SK-N-SH (cell line): ENCODE data around the gene UBE2E2. TPM values are rescaled to one million over a fixed set of nuclear protein-coding genes. Genes with fewer than 3 reads are reported as not detected.

Source experiments
- CTCF ChIA-PET: fragments of 300-600, 350-600 bp; formaldehyde crosslinking; extraction: SDS; loops from one replicate; lab custom pipeline; 2021; lab: Yijun Ruan, JAX
- POLR2A ChIA-PET: fragments of 350-600 bp; sonication (Branson Sonifier 250); formaldehyde crosslinking; extraction: SDS; loops from one replicate; lab custom pipeline; 2020; ENCODE audit warnings: antibody characterized with exemption, inconsistent platforms; lab: Yijun Ruan, JAX
- DNase-seq: peaks from one replicate; pipeline ENCODE4 v3.0.0; 2012
- H2AFZ ChIP-seq: fragments of 200-600 bp; sonication (generic); 2 replicates; pipeline ENCODE4 v1.8.1; 2016; ENCODE audit warnings: antibody characterized with exemption, mild to moderate bottlenecking, low read depth
- H3F3A ChIP-seq: fragments of 200-600 bp; sonication (generic); replicated peaks from 2 replicates; pipeline ENCODE3; 2016; ENCODE audit warnings: antibody characterized with exemption, mild to moderate bottlenecking; ENCODE audit not compliant: insufficient read depth
- H3K27ac ChIP-seq, 2 experiments: fragments of 200-500 bp in 1 of 2; fragments of 200-600 bp in 1 of 2; sonication (Bioruptor generic) in 1 of 2; sonication (generic), shearing (Covaris generic) in 1 of 2; 2 replicates each; pipeline versions ENCODE4 v1.5.1 to v1.6.1; 2014 to 2016; ENCODE audit warnings: low read depth in 2 of 2, inconsistent platforms in 1 of 2, low read length in 1 of 2, mild to moderate bottlenecking in 1 of 2, mixed read lengths in 1 of 2
- H3K27me3 ChIP-seq: fragments of 200-600 bp; sonication (generic), shearing (Covaris generic); 2 replicates; pipeline ENCODE4 v1.6.1; 2016; ENCODE audit warnings: mixed run types; ENCODE audit not compliant: insufficient read depth
- H3K36me3 ChIP-seq, 2 experiments: fragments of 200-500 bp in 1 of 2; fragments of 200-600 bp in 1 of 2; sonication (Bioruptor generic) in 1 of 2; sonication (generic) in 1 of 2; replicated peaks in 1 of 2; 2 replicates each; pipeline versions ENCODE3 to v1.5.1; 2014 to 2016; ENCODE audit warnings: low read length in 1 of 2, mild to moderate bottlenecking in 1 of 2; ENCODE audit not compliant: insufficient read depth in 2 of 2, control insufficient read depth in 1 of 2
- H3K4me1 ChIP-seq, 2 experiments: fragments of 200-500 bp in 1 of 2; fragments of 200-600 bp in 1 of 2; sonication (Bioruptor generic) in 1 of 2; sonication (generic), shearing (Covaris generic) in 1 of 2; 2 replicates each; pipeline versions ENCODE4 v1.5.1 to v1.6.1; 2014 to 2016; ENCODE audit warnings: low read depth in 1 of 2, low read length in 1 of 2, mixed run types in 1 of 2; ENCODE audit not compliant: insufficient read depth in 2 of 2, control insufficient read depth in 1 of 2
- H3K4me2 ChIP-seq: fragments of 200-600 bp; sonication (generic), shearing (Covaris generic); 2 replicates; pipeline ENCODE4 v1.6.1; 2017; ENCODE audit warnings: mixed run types
- H3K4me3 ChIP-seq, 2 experiments: fragments of 200-500 bp in 1 of 2; fragments of 200-600 bp in 1 of 2; sonication (Bioruptor generic) in 1 of 2; sonication (generic), shearing (Covaris generic) in 1 of 2; 2 replicates each; pipeline versions ENCODE4 v1.5.1 to v1.8.1; 2014 to 2016; ENCODE audit warnings: low read depth in 2 of 2, inconsistent platforms in 1 of 2, low read length in 1 of 2, mild to moderate bottlenecking in 1 of 2, mixed read lengths in 1 of 2, moderate library complexity in 1 of 2
- H3K79me2 ChIP-seq: fragments of 200-600 bp; sonication (generic); 2 replicates; pipeline ENCODE4 v1.8.1; 2017; ENCODE audit warnings: mild to moderate bottlenecking; ENCODE audit not compliant: insufficient read depth
- H3K9ac ChIP-seq: fragments of 200-600 bp; sonication (generic); 2 replicates; pipeline ENCODE4 v1.6.1; 2017; ENCODE audit warnings: mixed run types
- H3K9me2 ChIP-seq: fragments of 200-600 bp; sonication (generic); 2 replicates; pipeline ENCODE4 v1.6.1; 2017; ENCODE audit warnings: mixed run types
- H3K9me3 ChIP-seq: fragments of 200-600 bp; sonication (generic); 2 replicates; pipeline ENCODE4 v1.6.1; 2017; ENCODE audit warnings: mixed run types, mild to moderate bottlenecking, moderate library complexity
- H4K20me1 ChIP-seq: fragments of 200-600 bp; sonication (generic); 2 replicates; pipeline ENCODE4 v1.6.1; 2017; ENCODE audit warnings: mild to moderate bottlenecking, mixed run types; ENCODE audit not compliant: insufficient read depth
- CHD2 ChIP-seq: fragments of 150-350 bp; IDR thresholded peaks from 2 replicates; pipeline ENCODE4 v1.6.1; 2018; ENCODE audit warnings: low read length; ENCODE audit not compliant: partially characterized antibody
- EP300 ChIP-seq, 2 experiments: IDR thresholded peaks; 2 replicates each; pipeline versions ENCODE4 v1.4.0 to v1.6.1; 2012; ENCODE audit warnings: borderline replicate concordance in 1 of 2, low read depth in 1 of 2, low read length in 1 of 2
- FOSL2 ChIP-seq: IDR thresholded peaks from 2 replicates; pipeline ENCODE4 v1.4.0; 2012; ENCODE audit warnings: low read depth, mild to moderate bottlenecking, moderate library complexity, borderline replicate concordance
- FOXJ3 ChIP-seq: sonication (generic); formaldehyde crosslinking; IDR thresholded peaks from 2 replicates; pipeline ENCODE4 v1.5.1; 2020; ENCODE audit warnings: mild to moderate bottlenecking, missing genetic modification reagents
- FOXM1 ChIP-seq: IDR thresholded peaks from 2 replicates; pipeline ENCODE4 v1.4.0; 2012; ENCODE audit warnings: low read depth, mild to moderate bottlenecking
- GATA2 ChIP-seq: sonication (generic); formaldehyde crosslinking; IDR thresholded peaks from 2 replicates; pipeline ENCODE4 v1.5.0; 2020; ENCODE audit warnings: mild to moderate bottlenecking, missing genetic modification reagents
- MEF2A ChIP-seq: IDR thresholded peaks from 2 replicates; pipeline ENCODE4 v1.4.0; 2012; ENCODE audit warnings: low read depth, borderline replicate concordance
- MXI1 ChIP-seq: IDR thresholded peaks from 2 replicates; pipeline ENCODE4 v1.6.1; 2012; ENCODE audit warnings: mild to moderate bottlenecking, low read depth, low read length, improper control_type of control experiment
- NFIC ChIP-seq: IDR thresholded peaks from 2 replicates; pipeline ENCODE4 v1.4.0; 2012; ENCODE audit warnings: borderline replicate concordance
- POLR2AphosphoS5 ChIP-seq: IDR thresholded peaks from 2 replicates; pipeline ENCODE4 v1.6.1; 2012; ENCODE audit warnings: low read depth, low read length
- RAD21 ChIP-seq: IDR thresholded peaks from 2 replicates; pipeline ENCODE4 v1.6.1; 2012; ENCODE audit warnings: mild to moderate bottlenecking, low read length
- REST ChIP-seq: IDR thresholded peaks from 2 replicates; pipeline ENCODE4 v1.6.1; 2012; ENCODE audit warnings: mild to moderate bottlenecking, low read depth, low read length, moderate library complexity
- RXRA ChIP-seq: IDR thresholded peaks from 2 replicates; pipeline ENCODE4 v1.4.0; 2012; ENCODE audit warnings: low read depth, mild to moderate bottlenecking, borderline replicate concordance
- SIN3A ChIP-seq: IDR thresholded peaks from 2 replicates; pipeline ENCODE4 v1.6.1; 2012; ENCODE audit warnings: low read depth, mild to moderate bottlenecking, low read length, moderate library complexity, borderline replicate concordance
- SMC3 ChIP-seq: IDR thresholded peaks from 2 replicates; pipeline ENCODE4 v1.6.1; 2012; ENCODE audit warnings: low read depth, low read length, improper control_type of control experiment
- TCF12 ChIP-seq: IDR thresholded peaks from 2 replicates; pipeline ENCODE4 v1.4.0; 2012
- WGBS: methylation state at CpG from one replicate; pipeline ENCODE4 v1.1.6; 2017; ENCODE audit warnings: low lambda C conversion rate; 5-methylcytosine and 5-hydroxymethylcytosine counted together
- polyA plus RNA-seq, 3 experiments: library from polyadenylated mRNA; depleted of rRNA; stranded (reverse); fragments of >200 nt; gene quantifications; 2 replicates each; pipeline ENCODE4 v1.2.3, GENCODE V29; 2012
- TF ChIP-seq, protein P1 (sequence below): fragments of 200-600 bp; sonication (generic); IDR thresholded peaks from 2 replicates; pipeline ENCODE4 v1.6.1; 2017; ENCODE audit warnings: antibody characterized with exemption, mild to moderate bottlenecking, moderate library complexity
- TF ChIP-seq, protein P2 (sequence below): IDR thresholded peaks from 2 replicates; pipeline ENCODE4 v1.4.0; 2012; ENCODE audit warnings: low read depth

Gene UBE2E2
- polyA plus RNA-seq, 1 of the 3 experiments (the other 2 are of a cell fraction): 46.4 TPM

DNA sequence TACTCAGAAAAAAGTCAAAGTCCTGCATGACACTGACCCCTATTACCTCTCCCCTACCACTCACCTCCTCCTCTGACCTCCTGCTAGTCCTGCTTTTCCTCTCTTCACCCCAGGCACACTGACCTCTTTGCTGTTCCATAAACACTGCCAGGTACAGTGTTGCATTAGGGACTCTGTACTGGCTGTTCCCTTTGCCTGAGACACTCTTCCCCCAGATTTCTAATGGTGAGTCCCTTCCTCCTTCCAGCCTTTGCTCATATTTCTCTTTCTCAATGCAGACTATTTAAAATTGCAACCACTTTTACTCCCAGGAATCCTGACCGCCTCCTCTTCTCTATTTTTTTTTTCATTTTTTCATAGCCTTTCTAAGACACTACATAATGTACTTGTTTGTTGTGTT, 36.3 kb upstream of the UBE2E2 start:
- Histone ChIP-seq H3K9ac (no peak overlapping the region), H3K27ac (no peak overlapping the region), H3K9me2 (no peaks in the 10 kb centered on the region), H3K36me3 (no peaks in the 10 kb centered on the region), H3F3A (no peaks in the 10 kb centered on the region), H3K9me3 (no peaks in the 10 kb centered on the region), H3K79me2 (no peaks in the 10 kb centered on the region), H3K4me1 (no peaks in the 10 kb centered on the region), H3K4me2 (no peak overlapping the region), H3K27me3 (no peaks in the 10 kb centered on the region), H3K4me3 (no peak overlapping the region), H4K20me1 (no peaks in the 10 kb centered on the region), H2AFZ (no peak overlapping the region)
- 91% methylated on average over 1 of the region's 1 CpG for WGBS
- POLR2A ChIA-PET: no interaction called here
- CTCF ChIA-PET: no interaction called here
- TF ChIP-seq REST: no peak
- no peak for TF ChIP-seq FOXM1
- TF ChIP-seq SIN3A: no peak
- TF ChIP-seq RAD21: no peak
- TF ChIP-seq NFIC: no peak
- TF ChIP-seq GATA2 (CRISPR knock-in tag): no peak
- TF ChIP-seq FOSL2: no peak
- TF ChIP-seq TCF12: no peak
- no peak for TF ChIP-seq SMC3
- no peak for TF ChIP-seq CHD2
- TF ChIP-seq RXRA: no peak
- TF ChIP-seq, protein P1, sequence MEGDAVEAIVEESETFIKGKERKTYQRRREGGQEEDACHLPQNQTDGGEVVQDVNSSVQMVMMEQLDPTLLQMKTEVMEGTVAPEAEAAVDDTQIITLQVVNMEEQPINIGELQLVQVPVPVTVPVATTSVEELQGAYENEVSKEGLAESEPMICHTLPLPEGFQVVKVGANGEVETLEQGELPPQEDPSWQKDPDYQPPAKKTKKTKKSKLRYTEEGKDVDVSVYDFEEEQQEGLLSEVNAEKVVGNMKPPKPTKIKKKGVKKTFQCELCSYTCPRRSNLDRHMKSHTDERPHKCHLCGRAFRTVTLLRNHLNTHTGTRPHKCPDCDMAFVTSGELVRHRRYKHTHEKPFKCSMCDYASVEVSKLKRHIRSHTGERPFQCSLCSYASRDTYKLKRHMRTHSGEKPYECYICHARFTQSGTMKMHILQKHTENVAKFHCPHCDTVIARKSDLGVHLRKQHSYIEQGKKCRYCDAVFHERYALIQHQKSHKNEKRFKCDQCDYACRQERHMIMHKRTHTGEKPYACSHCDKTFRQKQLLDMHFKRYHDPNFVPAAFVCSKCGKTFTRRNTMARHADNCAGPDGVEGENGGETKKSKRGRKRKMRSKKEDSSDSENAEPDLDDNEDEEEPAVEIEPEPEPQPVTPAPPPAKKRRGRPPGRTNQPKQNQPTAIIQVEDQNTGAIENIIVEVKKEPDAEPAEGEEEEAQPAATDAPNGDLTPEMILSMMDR: no peak
- TF ChIP-seq FOXJ3 (CRISPR knock-in tag): no peak
- no peak for TF ChIP-seq POLR2AphosphoS5
- TF ChIP-seq MEF2A: no peak
- TF ChIP-seq, protein P2, sequence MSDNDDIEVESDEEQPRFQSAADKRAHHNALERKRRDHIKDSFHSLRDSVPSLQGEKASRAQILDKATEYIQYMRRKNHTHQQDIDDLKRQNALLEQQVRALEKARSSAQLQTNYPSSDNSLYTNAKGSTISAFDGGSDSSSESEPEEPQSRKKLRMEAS: no peak
- no peak for TF ChIP-seq MXI1
- TF ChIP-seq EP300 (IDR thresholded peaks at IDR 0.05; ENCODE audit: borderline replicate concordance in 1 of 2, low read depth in 1 of 2, low read length in 1 of 2): no peak
- DNase-seq: no peak
